ENCODE measurements around the gene CCDC86. TPM values are rescaled to one million over a fixed set of nuclear protein-coding genes. Genes with fewer than 3 reads are reported as not detected.

Gene CCDC86
- total RNA-seq, 1 donor from 2014 or later = 22.8 TPM

DNA sequence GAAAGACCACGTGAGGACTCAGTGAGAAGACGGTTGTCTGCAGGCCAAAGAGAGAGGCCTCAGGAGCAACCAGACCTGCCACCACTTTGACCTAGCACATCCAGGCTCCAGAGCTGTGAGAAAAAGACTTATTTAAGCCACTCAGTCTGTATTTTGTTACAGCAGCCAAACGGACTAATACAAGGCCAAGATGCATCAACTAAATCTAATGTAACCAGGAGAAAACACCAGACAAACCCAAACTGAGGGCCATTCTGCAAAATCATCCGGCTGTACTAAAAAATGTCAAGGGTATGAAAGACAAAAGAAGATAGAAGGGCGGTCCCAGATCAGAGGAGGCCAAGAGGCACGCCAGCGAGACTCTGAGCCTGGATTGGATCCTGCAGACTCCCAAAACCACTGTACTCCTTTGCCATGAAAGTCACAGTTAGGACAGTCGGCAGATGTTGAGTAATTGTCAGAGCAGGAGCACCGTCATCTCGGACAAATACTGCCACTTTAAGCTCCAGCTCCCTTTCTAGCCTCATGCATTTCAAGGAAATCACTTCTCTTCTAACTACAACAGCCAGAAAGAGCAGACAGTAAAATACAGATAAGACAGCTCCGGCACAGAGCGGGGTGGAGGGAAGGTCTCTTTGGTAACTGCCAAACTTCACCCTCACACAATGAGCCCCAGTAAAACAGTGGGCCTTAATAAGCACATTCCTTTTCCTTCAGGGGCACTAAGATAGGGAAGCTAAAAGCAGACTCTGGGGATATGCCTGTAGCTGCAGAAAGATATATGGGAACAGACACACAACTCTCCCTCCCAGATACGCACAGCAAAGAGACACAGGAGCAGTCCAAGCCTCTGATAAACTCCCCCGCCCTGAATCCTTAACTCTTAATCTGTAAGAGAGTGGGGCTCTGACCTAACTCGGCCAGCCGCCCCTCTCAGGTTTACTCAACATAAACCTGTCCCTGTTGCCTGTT is 21.9 kb downstream of the CCDC86 start:
- Mint-ChIP-seq H3K4me1 (ENCODE audit: low read depth) (peaks cover 3% of the 10 kb centered on the region), H3K4me3 (ENCODE audit: low read depth) (no peak overlapping the region), H3K9me3 (ENCODE audit: low read depth) (no peaks in the 10 kb centered on the region), H3K27ac (no peak overlapping the region), H3K27me3 (peaks cover 3% of the 10 kb centered on the region), H3K36me3 (ENCODE audit: insufficient read depth) (no peaks in the 10 kb centered on the region)
- DNase-seq (ENCODE audit: low spot score, unreplicated experiment) = no peak
- TF ChIP-seq, protein P1, sequence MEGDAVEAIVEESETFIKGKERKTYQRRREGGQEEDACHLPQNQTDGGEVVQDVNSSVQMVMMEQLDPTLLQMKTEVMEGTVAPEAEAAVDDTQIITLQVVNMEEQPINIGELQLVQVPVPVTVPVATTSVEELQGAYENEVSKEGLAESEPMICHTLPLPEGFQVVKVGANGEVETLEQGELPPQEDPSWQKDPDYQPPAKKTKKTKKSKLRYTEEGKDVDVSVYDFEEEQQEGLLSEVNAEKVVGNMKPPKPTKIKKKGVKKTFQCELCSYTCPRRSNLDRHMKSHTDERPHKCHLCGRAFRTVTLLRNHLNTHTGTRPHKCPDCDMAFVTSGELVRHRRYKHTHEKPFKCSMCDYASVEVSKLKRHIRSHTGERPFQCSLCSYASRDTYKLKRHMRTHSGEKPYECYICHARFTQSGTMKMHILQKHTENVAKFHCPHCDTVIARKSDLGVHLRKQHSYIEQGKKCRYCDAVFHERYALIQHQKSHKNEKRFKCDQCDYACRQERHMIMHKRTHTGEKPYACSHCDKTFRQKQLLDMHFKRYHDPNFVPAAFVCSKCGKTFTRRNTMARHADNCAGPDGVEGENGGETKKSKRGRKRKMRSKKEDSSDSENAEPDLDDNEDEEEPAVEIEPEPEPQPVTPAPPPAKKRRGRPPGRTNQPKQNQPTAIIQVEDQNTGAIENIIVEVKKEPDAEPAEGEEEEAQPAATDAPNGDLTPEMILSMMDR (IDR thresholded peaks at IDR 0.05; ENCODE audit: unreplicated experiment) = no peak

DNA sequence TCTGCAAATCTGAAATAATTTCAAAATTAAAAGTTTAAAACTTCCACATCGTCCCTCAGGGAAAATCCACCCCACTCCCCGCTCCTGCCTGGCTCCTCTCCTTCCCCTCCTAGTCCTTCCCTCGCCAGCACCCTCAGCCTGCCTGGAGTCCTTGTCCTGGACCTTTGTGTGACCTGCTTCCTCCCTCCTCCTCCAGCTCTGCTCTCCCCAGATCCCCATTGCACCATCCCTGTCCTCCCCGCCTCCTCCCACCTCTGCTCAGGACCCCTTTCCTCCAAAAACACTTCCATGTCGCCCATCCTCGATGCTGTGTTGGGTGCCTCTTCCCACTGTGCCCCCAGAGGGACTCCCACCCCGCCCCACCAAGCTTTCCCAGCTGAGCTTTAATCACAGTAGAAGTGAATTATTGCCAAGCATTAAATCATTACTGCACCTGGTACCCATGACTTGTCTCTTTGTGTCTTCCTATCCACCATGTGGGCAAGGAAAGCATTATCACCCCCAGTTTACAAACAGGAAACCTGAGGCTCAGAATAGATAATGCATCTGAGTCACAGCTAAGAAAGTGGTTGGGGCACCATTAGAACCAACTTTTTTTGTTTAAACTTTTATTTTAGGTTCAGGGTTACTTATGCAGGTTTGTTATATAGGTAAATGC is 23.1 kb downstream of the CCDC86 start:
- no peak overlapping the region for H3K27ac Mint-ChIP-seq
- H3K27me3 Mint-ChIP-seq = peaks cover 3% of the 10 kb centered on the region
- no peaks in the 10 kb centered on the region for H3K36me3 Mint-ChIP-seq (ENCODE audit: insufficient read depth)
- H3K4me3 Mint-ChIP-seq (ENCODE audit: low read depth) = no peak overlapping the region
- DNase-seq (ENCODE audit: low spot score, unreplicated experiment) = no peak
- peaks cover 3% of the 10 kb centered on the region for H3K4me1 Mint-ChIP-seq (ENCODE audit: low read depth)
- H3K9me3 Mint-ChIP-seq (ENCODE audit: low read depth) = no peaks in the 10 kb centered on the region
- TF ChIP-seq, protein P1 (IDR thresholded peaks at IDR 0.05; ENCODE audit: unreplicated experiment) = no peak

DNA sequence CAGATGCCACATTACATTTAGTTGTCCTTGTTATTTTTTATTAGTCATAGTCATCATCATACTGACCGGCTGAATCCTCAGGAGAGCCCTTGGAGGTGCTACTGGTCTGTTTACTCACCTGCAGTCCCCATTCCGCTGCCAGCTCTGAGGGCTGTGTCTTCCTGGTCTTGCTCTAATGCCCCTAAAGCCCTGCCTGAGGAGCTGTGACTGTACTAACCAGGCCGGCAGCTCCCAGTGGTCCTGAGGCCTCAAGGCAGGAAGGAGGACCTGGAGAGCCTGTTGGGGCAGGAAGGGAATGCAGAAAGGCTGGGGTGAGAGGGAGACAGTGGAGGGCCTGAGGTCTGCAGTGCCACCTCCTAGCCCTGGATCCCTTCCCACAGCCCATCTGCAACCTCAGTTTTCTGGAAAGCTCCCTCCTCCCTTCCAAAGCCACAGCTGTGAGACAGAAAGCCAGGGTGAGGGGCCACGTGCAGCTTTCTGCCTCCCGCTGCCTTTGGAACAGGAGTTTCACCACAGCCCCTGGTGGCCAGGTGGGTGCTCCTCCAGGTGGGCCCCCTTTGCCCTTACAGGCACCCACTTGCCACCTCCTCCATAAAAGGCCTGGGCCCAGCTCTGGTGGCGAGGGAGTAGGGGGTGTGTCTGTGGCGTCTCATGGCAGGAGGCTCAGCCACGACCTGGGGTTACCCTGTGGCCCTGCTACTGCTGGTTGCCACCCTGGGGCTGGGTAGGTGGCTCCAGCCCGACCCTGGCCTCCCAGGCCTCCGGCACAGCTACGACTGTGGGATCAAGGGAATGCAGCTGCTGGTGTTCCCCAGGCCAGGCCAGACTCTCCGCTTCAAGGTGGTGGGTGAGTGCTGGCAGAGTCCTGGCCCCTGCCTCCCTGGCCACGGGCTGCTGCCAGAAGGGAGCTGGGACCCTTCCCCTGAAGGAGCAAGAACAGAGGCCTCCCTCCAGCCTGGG is 25.3 kb downstream of the CCDC86 start, which contains the start of gene ZP1:
Gene ZP1 (plus strand): TSS at position 632 of the 960 bp plus-strand sequence. CDS start 20 bp downstream, at position 652.
- Mint-ChIP-seq H3K4me3 (ENCODE audit: low read depth) (no peak within 1 kb of the TSS), H3K9me3 (ENCODE audit: low read depth) (no peaks in the 10 kb centered on the region), H3K27ac (no peak within 1 kb of the TSS), H3K27me3 (peaks cover 3% of the 10 kb centered on the region), H3K36me3 (ENCODE audit: insufficient read depth) (no peaks in the 10 kb centered on the region), H3K4me1 (ENCODE audit: low read depth) (peaks cover 3% of the 10 kb centered on the region)
- DNase-seq (ENCODE audit: low spot score, unreplicated experiment) = no peak
- TF ChIP-seq, protein P1 (IDR thresholded peaks at IDR 0.05; ENCODE audit: unreplicated experiment) = no peak

DNA sequence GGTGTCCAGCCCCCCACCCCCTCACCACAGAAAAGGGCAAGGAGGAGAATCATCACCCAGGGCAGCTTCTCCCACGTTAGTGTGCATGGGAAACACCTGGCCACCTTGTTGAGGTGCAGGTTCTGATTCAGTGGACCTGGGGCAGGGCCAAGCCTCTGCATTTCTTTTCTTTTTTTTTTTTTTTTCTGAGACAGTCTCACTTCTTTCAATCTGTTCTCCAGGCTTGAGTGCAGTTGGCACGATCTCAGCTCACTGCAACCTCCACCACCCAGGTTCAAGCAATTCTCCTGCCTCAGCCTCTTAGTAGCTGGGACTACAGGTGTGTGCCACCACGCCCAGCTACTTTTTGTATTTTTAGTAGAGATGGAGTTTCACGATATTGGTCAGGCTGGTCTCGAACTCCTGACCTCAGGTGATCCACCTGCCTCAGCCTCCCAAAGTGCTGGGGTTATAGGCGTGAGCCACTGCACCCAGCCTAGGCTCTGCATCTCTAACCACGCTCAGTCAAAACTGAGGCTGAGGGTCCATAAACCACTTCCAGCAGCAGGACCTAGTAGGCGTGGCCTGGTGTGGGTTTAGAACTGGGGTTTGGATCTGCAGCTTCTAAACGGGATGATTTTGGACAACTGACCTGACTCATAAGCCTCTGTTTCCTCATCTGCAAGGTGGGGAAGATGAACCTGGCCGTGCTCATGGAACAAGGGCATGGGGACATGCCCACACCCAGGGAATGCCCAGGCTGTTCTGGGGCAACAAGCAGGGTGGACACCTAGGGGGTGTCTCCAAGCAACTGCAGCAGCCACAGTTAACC is 26.2 kb downstream of the CCDC86 start:
- Mint-ChIP-seq H3K4me3 (ENCODE audit: low read depth) (no peak overlapping the region), H3K27me3 (peaks cover 3% of the 10 kb centered on the region), H3K9me3 (ENCODE audit: low read depth) (no peaks in the 10 kb centered on the region), H3K4me1 (ENCODE audit: low read depth) (peaks cover 3% of the 10 kb centered on the region), H3K36me3 (ENCODE audit: insufficient read depth) (no peaks in the 10 kb centered on the region), H3K27ac (no peak overlapping the region)
- no peak for DNase-seq (ENCODE audit: low spot score, unreplicated experiment)
- TF ChIP-seq, protein P1 (IDR thresholded peaks at IDR 0.05; ENCODE audit: unreplicated experiment) = no peak

Measured in progenitor cell of endocrine pancreas (in vitro differentiated cells).